ACHN (cell line): Measurements from ENCODE around the gene PUSL1.

ENCODE experiments used
- DNase-seq: peaks from one replicate; pipeline ENCODE4 v3.0.0-alpha.2; 2015
- in situ Hi-C: cut with HindIII; loops from 2 replicates; pipeline ENCODE4 v1.10.0; 2017; ENCODE audit warnings: low sequenced_read_pairs, low pct_ligation_motif_present, low pct_unique_long_range_greater_than_20kb

PUSL1 gene

GRCh38 chr1:1307923-1308755, at the start of gene PUSL1, which contains the start of gene ACAP3:
TSS of gene PUSL1 (plus strand) at chr1:1308597. CDS start at chr1:1308644, 47 bp downstream.
TSS of gene ACAP3 (minus strand) at chr1:1307930. CDS start at chr1:1307815, 115 bp downstream.
- peak; percentile 86 for DNase-seq
- in situ Hi-C loops = no loop called here

GRCh38 chr1:1259119-1259488, 49.3 kb upstream of the PUSL1 start:
- no peak for DNase-seq
- in situ Hi-C loops = no loop called here

- in situ Hi-C loops = no loop called here
- no peak for DNase-seq
Measured at GRCh38 chr1:1259540-1259939, 48.9 kb upstream of the PUSL1 start.

- in situ Hi-C loops = no loop called here
Measured at GRCh38 chr1:1259951-1260600, 48.3 kb upstream of the PUSL1 start.

GRCh38 chr1:1260843-1261560, 47.4 kb upstream of the PUSL1 start:
- in situ Hi-C loops = no loop called here
- DNase-seq = no peak

More at GRCh38 chr1:1259951-1260600, 48.3 kb upstream of the PUSL1 start:
- no peak for DNase-seq

- DNase-seq = no peak
- in situ Hi-C loops = no loop called here
Measured at GRCh38 chr1:1262071-1262470, 46.3 kb upstream of the PUSL1 start.

- DNase-seq = no peak
- in situ Hi-C loops = no loop called here
Measured at GRCh38 chr1:1262758-1263157, 45.6 kb upstream of the PUSL1 start.

GRCh38 chr1:1264026-1264425, 44.4 kb upstream of the PUSL1 start:
- in situ Hi-C loops = no loop called here
- DNase-seq = no peak

- DNase-seq = peak; percentile 80
- in situ Hi-C loops = no loop called here
Measured at GRCh38 chr1:1264868-1265272, 43.5 kb upstream of the PUSL1 start.

- in situ Hi-C loops = no loop called here
Measured at GRCh38 chr1:1267488-1268283, 40.7 kb upstream of the PUSL1 start.

GRCh38 chr1:1268284-1268682, 40.1 kb upstream of the PUSL1 start:
- in situ Hi-C loops = no loop called here
- DNase-seq = no peak

More at GRCh38 chr1:1267488-1268283, 40.7 kb upstream of the PUSL1 start:
- no peak for DNase-seq

GRCh38 chr1:1270813-1271212, 37.6 kb upstream of the PUSL1 start:
- DNase-seq = no peak
- in situ Hi-C loops = no loop called here

GRCh38 chr1:1272341-1273208, 35.8 kb upstream of the PUSL1 start:
- DNase-seq = no peak
- in situ Hi-C loops = no loop called here

GRCh38 chr1:1273209-1273511, 35.2 kb upstream of the PUSL1 start:
- in situ Hi-C loops = no loop called here
- no peak for DNase-seq

- in situ Hi-C loops = no loop called here
- DNase-seq = peak; percentile 86
Measured at GRCh38 chr1:1273512-1274298, 34.7 kb upstream of the PUSL1 start, which contains the start of gene UBE2J2. TSS of gene UBE2J2 (minus strand) at chr1:1273854. CDS start at chr1:1267992, 5,862 bp downstream.

- no peak for DNase-seq
Measured at GRCh38 chr1:1274299-1274930, 34.0 kb upstream of the PUSL1 start.

More at GRCh38 chr1:1274299-1274930, 34.0 kb upstream of the PUSL1 start:
- in situ Hi-C loops = no loop called here
